HepG2 (cell line): ENCODE results near the gene CHRD. TPM values are rescaled to one million over a fixed set of nuclear protein-coding genes. Genes with fewer than 3 reads are reported as not detected.

Source experiments
- ATAC-seq: fragments of 200-7000 bp; cut with Tn5 transposase; 3 replicates; pipeline ENCODE4 v1.9.1; 2020; ENCODE audit warnings: mild to moderate bottlenecking, moderate library complexity
- BruUV-seq: library from RNA; stranded (reverse); fragments of 400-500 nt; replicated peaks from 2 replicates; lab custom pipeline; 2021; lab: Mats Ljungman, UMichigan
- CTCF ChIA-PET: fragments of 300-600 bp; formaldehyde crosslinking; extraction: SDS; loops from one replicate; lab custom pipeline; 2021; ENCODE audit warnings: low total read pairs, inconsistent platforms, low intra/inter-chr PET ratio; lab: Yijun Ruan, JAX
- POLR2A ChIA-PET: fragments of 350-600 bp; sonication (Branson Sonifier 250); formaldehyde crosslinking; loops from one replicate; lab custom pipeline; 2020; ENCODE audit warnings: antibody characterized with exemption, inconsistent platforms; lab: Yijun Ruan, JAX
- DNase-seq: peaks from one replicate; pipeline ENCODE4 v3.0.0-alpha.2; 2015; ENCODE audit warnings: low spot score
- FAIRE-seq: peaks from 3 replicates; lab custom pipeline; 2011; peaks lifted over from hg19 to GRCh38; lab: Jason Lieb, UNC
- H2AFZ ChIP-seq: one replicate; pipeline ENCODE4 v1.6.1; 2011; ENCODE audit warnings: low read length, inconsistent platforms
- H3K27ac ChIP-seq: fragments of 300-600 bp; 3 replicates; pipeline ENCODE4 v1.8.0; 2011; ENCODE audit warnings: mixed run types, mild to moderate bottlenecking, mixed read lengths, low read length, inconsistent platforms; ENCODE audit not compliant: insufficient read depth; ENCODE audit errors: extremely low read length
- H3K27me3 ChIP-seq, 2 experiments: fragments of 200-600 bp in 1 of 2; 2 replicates in 1 of 2; 3 replicates in 1 of 2; pipeline versions ENCODE4 v1.6.0 to v1.8.0; 2011; ENCODE audit warnings: low read length in 2 of 2, mild to moderate bottlenecking in 2 of 2, moderate library complexity in 2 of 2, inconsistent platforms in 1 of 2; ENCODE audit not compliant: insufficient read depth in 2 of 2, control insufficient read depth in 1 of 2
- H3K36me3 ChIP-seq, 2 experiments: fragments of 200-600 bp in 1 of 2; replicated peaks in 1 of 2; 2 replicates in 1 of 2; 3 replicates in 1 of 2; pipeline versions ENCODE4 v1.5.1 to v1.8.0; 2011; ENCODE audit warnings: low read length in 2 of 2, inconsistent platforms in 1 of 2; ENCODE audit not compliant: insufficient read depth in 2 of 2, control insufficient read depth in 1 of 2
- H3K4me1 ChIP-seq: 2 replicates; pipeline ENCODE4 v1.5.1; 2012; ENCODE audit warnings: low read length, inconsistent platforms; ENCODE audit not compliant: insufficient read depth
- H3K4me2 ChIP-seq: 2 replicates; pipeline ENCODE4 v1.6.0; 2011; ENCODE audit warnings: low read depth, low read length, inconsistent platforms
- H3K4me3 ChIP-seq, 3 experiments: fragments of 200-600 bp in 1 of 3; sonication (generic), shearing (Covaris generic) in 1 of 3; replicated peaks in 1 of 3; 2 replicates each; pipeline ENCODE4 v1.5.1; 2011 to 2016; ENCODE audit warnings: low read length in 3 of 3, inconsistent platforms in 2 of 3, low read depth in 2 of 3, mild to moderate bottlenecking in 2 of 3, control low read depth in 1 of 3, mixed read lengths in 1 of 3; ENCODE audit not compliant: insufficient read depth in 1 of 3
- H3K79me2 ChIP-seq: one replicate; pipeline ENCODE4 v1.6.1; 2011; ENCODE audit warnings: low read length, inconsistent platforms; ENCODE audit not compliant: insufficient read depth
- H3K9ac ChIP-seq: 2 replicates; pipeline ENCODE4 v1.6.0; 2011; ENCODE audit warnings: mild to moderate bottlenecking, low read depth, low read length, inconsistent platforms; ENCODE audit not compliant: insufficient read depth
- H3K9me3 ChIP-seq: 2 replicates; pipeline ENCODE4 v1.5.1; 2012; ENCODE audit warnings: mild to moderate bottlenecking, low read length
- H4K20me1 ChIP-seq: 2 replicates; pipeline ENCODE4 v1.6.0; 2011; ENCODE audit warnings: inconsistent platforms, mild to moderate bottlenecking, low read length, moderate library complexity; ENCODE audit not compliant: insufficient read depth
- CBFB ChIP-seq: sonication (generic); formaldehyde crosslinking; IDR thresholded peaks from 2 replicates; pipeline ENCODE4 v1.4.0; 2020; ENCODE audit warnings: missing genetic modification reagents
- GATAD2A ChIP-seq: IDR thresholded peaks from 2 replicates; pipeline ENCODE4 v1.6.1; 2016
- GFI1 ChIP-seq: sonication (generic); formaldehyde crosslinking; IDR thresholded peaks from 2 replicates; pipeline ENCODE4 v1.5.0; 2020; ENCODE audit warnings: missing genetic modification reagents, mild to moderate bottlenecking, borderline replicate concordance
- KDM5B ChIP-seq: sonication (generic); formaldehyde crosslinking; IDR thresholded peaks from 2 replicates; pipeline ENCODE4 v1.4.0; 2020; ENCODE audit warnings: missing genetic modification reagents, mild to moderate bottlenecking, borderline replicate concordance
- PLSCR1 ChIP-seq: sonication (generic); formaldehyde crosslinking; IDR thresholded peaks from 2 replicates; pipeline ENCODE4 v1.5.0; 2020; ENCODE audit warnings: missing genetic modification reagents, mild to moderate bottlenecking, borderline replicate concordance
- ZNF124 ChIP-seq: sonication (generic); formaldehyde crosslinking; IDR thresholded peaks from 2 replicates; pipeline ENCODE4 v1.4.0; 2020; ENCODE audit warnings: missing genetic modification reagents
- ZNF652 ChIP-seq: IDR thresholded peaks from 2 replicates; pipeline ENCODE4 v1.6.1; 2016; ENCODE audit warnings: low read depth, borderline replicate concordance
- ZSCAN21 ChIP-seq: sonication (generic); formaldehyde crosslinking; IDR thresholded peaks from 2 replicates; pipeline ENCODE4 v1.8.0; 2022; ENCODE audit warnings: mild to moderate bottlenecking, missing genetic modification reagents, moderate library complexity, borderline replicate concordance
- WGBS: methylation state at CpG from one replicate; pipeline ENCODE4 v1.1.6; 2017; ENCODE audit warnings: low lambda C conversion rate; 5-methylcytosine and 5-hydroxymethylcytosine counted together
- in situ Hi-C: cut with HindIII; loops from 2 replicates; pipeline ENCODE4 v1.10.0; 2017; ENCODE audit warnings: low pct_unique_long_range_greater_than_20kb; ENCODE audit not compliant: extremely low pct_ligation_motif_present
- intact Hi-C: fragments of 100-400 bp; cut with micrococcal nuclease; formaldehyde crosslinking; loops from one replicate; pipeline ENCODE4 v1.10.0; 2022; ENCODE audit not compliant: unreplicated experiment
- polyA plus RNA-seq, 8 experiments: library from polyadenylated mRNA; depleted of rRNA in 3 of 8; stranded (reverse) in 7 of 8; unstranded in 1 of 8; fragments of >200 nt; fragmentation: Illumina TruSeq in 4 of 8; extraction: Trizol in 4 of 8; gene quantifications; 2 replicates each; pipeline versions ENCODE4 v1.2.1 to v1.2.3, GENCODE V29; 2011 to 2016; ENCODE audit warnings: low read depth in 4 of 8, missing spikeins in 1 of 8, mixed read lengths in 1 of 8; ENCODE audit not compliant: insufficient read depth in 1 of 8
- total RNA-seq, 5 experiments: library from RNA; depleted of rRNA; stranded (reverse); fragments of >200 nt; fragmentation: Illumina TruSeq; extraction: Trizol; gene quantifications; 2 replicates each; pipeline ENCODE4 v1.2.3, GENCODE V29; 2016; ENCODE audit warnings: low read depth in 1 of 5
- TF ChIP-seq, protein P1 (sequence below): sonication (generic); formaldehyde crosslinking; IDR thresholded peaks from 2 replicates; pipeline ENCODE4 v1.8.0; 2022; ENCODE audit warnings: missing genetic modification reagents, mild to moderate bottlenecking, inconsistent platforms, borderline replicate concordance
- TF ChIP-seq, protein P2 (sequence below): sonication (generic); formaldehyde crosslinking; IDR thresholded peaks from 2 replicates; pipeline ENCODE4 v1.4.0; 2020; ENCODE audit warnings: mild to moderate bottlenecking, missing genetic modification reagents
- TF ChIP-seq, protein P3 (sequence below): sonication (generic); formaldehyde crosslinking; IDR thresholded peaks from 2 replicates; pipeline ENCODE4 v1.5.0; 2020; ENCODE audit warnings: mild to moderate bottlenecking, low read depth, missing genetic modification reagents, borderline replicate concordance
- TF ChIP-seq, protein P4 (sequence below): sonication (generic); formaldehyde crosslinking; IDR thresholded peaks from one replicate; pipeline ENCODE4 v1.5.1; 2020; ENCODE audit warnings: mild to moderate bottlenecking, missing genetic modification reagents; ENCODE audit errors: not compliant biosample characterization

CHRD gene
- total and polyA plus RNA-seq, 2 of the 13 experiments (the other 11 are each of a cell fraction or from before 2014, with no cell fraction given): 22.2 to 35.2 TPM

- no peak for ATAC-seq
- CTCF ChIA-PET: no interaction called here
- WGBS: 5% methylated on average over 4 of the region's 4 CpGs
- TF ChIP-seq KDM5B (CRISPR knock-in tag): no peak
- TF ChIP-seq GATAD2A: 0 out of 2 replicates have a peak, but pooled peaks have one; percentile 30
- no peak for TF ChIP-seq ZNF124 (CRISPR knock-in tag)
- TF ChIP-seq, protein P1, sequence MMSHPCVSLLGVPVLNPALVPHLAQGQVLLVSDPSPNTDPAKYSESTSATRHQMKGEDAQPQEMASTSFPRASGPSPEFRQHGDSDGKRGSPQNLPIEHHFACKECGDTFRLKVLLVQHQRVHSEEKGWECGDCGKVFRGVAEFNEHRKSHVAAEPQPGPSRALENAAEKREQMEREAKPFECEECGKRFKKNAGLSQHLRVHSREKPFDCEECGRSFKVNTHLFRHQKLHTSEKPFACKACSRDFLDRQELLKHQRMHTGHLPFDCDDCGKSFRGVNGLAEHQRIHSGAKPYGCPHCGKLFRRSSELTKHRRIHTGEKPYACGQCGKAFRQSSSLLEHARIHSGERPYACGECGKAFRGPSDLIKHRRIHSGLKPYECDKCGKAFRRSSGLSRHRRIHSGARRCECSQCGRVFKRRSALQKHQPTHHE (CRISPR knock-in tag): no peak
- no peak for TF ChIP-seq ZSCAN21 (CRISPR knock-in tag)
- TF ChIP-seq ZNF652: no peak
- no peak for TF ChIP-seq GFI1
- 0 out of 2 replicates have a peak, but pooled peaks have one; percentile 55 for TF ChIP-seq CBFB (CRISPR knock-in tag)
- TF ChIP-seq, protein P2, sequence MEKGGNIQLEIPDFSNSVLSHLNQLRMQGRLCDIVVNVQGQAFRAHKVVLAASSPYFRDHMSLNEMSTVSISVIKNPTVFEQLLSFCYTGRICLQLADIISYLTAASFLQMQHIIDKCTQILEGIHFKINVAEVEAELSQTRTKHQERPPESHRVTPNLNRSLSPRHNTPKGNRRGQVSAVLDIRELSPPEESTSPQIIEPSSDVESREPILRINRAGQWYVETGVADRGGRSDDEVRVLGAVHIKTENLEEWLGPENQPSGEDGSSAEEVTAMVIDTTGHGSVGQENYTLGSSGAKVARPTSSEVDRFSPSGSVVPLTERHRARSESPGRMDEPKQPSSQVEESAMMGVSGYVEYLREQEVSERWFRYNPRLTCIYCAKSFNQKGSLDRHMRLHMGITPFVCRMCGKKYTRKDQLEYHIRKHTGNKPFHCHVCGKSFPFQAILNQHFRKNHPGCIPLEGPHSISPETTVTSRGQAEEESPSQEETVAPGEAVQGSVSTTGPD (CRISPR knock-in tag): no peak
- no peak for TF ChIP-seq PLSCR1 (CRISPR knock-in tag)
- TF ChIP-seq, protein P3, sequence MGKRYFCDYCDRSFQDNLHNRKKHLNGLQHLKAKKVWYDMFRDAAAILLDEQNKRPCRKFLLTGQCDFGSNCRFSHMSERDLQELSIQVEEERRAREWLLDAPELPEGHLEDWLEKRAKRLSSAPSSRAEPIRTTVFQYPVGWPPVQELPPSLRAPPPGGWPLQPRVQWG (CRISPR knock-in tag): no peak
- TF ChIP-seq, protein P4, sequence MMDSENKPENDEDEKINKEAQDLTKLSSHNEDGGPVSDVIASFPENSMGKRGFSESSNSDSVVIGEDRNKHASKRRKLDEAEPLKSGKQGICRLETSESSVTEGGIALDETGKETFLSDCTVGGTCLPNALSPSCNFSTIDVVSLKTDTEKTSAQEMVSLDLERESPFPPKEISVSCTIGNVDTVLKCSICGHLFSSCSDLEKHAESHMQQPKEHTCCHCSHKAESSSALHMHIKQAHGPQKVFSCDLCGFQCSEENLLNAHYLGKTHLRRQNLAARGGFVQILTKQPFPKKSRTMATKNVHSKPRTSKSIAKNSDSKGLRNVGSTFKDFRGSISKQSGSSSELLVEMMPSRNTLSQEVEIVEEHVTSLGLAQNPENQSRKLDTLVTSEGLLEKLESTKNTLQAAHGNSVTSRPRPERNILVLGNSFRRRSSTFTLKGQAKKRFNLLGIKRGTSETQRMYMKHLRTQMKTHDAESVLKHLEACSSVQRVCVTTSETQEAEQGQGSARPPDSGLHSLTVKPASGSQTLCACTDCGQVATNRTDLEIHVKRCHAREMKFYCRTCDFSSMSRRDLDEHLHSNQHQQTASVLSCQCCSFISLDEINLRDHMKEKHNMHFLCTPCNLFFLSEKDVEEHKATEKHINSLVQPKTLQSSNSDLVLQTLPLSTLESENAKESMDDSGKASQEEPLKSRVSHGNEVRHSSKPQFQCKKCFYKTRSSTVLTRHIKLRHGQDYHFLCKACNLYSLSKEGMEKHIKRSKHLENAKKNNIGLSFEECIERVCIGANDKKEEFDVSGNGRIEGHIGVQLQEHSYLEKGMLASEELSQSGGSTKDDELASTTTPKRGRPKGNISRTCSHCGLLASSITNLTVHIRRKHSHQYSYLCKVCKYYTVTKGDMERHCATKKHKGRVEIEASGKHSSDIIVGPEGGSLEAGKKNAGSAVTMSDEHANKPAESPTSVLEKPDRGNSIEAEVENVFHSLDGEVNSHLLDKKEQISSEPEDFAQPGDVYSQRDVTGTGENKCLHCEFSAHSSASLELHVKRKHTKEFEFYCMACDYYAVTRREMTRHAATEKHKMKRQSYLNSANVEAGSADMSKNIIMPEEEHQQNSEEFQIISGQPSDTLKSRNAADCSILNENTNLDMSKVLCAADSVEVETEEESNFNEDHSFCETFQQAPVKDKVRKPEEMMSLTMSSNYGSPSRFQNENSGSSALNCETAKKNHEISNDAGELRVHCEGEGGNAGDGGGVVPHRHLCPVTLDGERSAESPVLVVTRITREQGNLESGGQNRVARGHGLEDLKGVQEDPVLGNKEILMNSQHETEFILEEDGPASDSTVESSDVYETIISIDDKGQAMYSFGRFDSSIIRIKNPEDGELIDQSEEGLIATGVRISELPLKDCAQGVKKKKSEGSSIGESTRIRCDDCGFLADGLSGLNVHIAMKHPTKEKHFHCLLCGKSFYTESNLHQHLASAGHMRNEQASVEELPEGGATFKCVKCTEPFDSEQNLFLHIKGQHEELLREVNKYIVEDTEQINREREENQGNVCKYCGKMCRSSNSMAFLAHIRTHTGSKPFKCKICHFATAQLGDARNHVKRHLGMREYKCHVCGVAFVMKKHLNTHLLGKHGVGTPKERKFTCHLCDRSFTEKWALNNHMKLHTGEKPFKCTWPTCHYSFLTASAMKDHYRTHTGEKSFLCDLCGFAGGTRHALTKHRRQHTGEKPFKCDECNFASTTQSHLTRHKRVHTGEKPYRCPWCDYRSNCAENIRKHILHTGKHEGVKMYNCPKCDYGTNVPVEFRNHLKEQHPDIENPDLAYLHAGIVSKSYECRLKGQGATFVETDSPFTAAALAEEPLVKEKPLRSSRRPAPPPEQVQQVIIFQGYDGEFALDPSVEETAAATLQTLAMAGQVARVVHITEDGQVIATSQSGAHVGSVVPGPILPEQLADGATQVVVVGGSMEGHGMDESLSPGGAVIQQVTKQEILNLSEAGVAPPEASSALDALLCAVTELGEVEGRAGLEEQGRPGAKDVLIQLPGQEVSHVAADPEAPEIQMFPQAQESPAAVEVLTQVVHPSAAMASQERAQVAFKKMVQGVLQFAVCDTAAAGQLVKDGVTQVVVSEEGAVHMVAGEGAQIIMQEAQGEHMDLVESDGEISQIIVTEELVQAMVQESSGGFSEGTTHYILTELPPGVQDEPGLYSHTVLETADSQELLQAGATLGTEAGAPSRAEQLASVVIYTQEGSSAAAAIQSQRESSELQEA (CRISPR knock-in tag): no peak
These were observed 35.3 kb downstream of the CHRD start for GRCh38 chr3:184415203-184415490.

More at GRCh38 chr3:184415203-184415490, 35.3 kb downstream of the CHRD start:
- BruUV-seq: no TSS peak
- FAIRE-seq: peak; percentile 12
- Histone ChIP-seq H2AFZ (no peak overlapping the region), H3K9ac (no peak overlapping the region), H3K4me2 (peak overlapping the region; percentile 49), H3K27ac (no peak overlapping the region), H4K20me1 (no peaks in the 10 kb centered on the region), H3K4me3 (peak overlapping the region in 1 of 3 experiments; percentile 33; a peak in 1 of 6 replicates), H3K79me2 (no peaks in the 10 kb centered on the region), H3K27me3 (no peaks in the 10 kb centered on the region; a peak in 1 of 5 replicates), H3K4me1 (peaks cover 41% of the 10 kb centered on the region), H3K9me3 (no peaks in the 10 kb centered on the region), H3K36me3 (no peaks in the 10 kb centered on the region)
- intact Hi-C loops: loop anchor here (5.0 kb wide), 1 partner anchor 127 kb away; no protein-coding TSS in a partner anchor
- in situ Hi-C loops: no loop called here
- peak; percentile 15 for DNase-seq
- POLR2A ChIA-PET: interaction anchor here (0.7 kb wide), 1 partner anchor 16 kb away, joined by 3 read pairs; no protein-coding TSS in a partner anchor
